HCT116 (cell line): ENCODE data around the gene DPH2. TPM values are rescaled to one million over a fixed set of nuclear protein-coding genes. Genes with fewer than 3 reads are reported as not detected.

Experiments used
- ATAC-seq: fragments of 200-7000 bp; cut with Tn5 transposase; 2 replicates; pipeline ENCODE4 v1.9.1; 2020; ENCODE audit warnings: mild to moderate bottlenecking, moderate library complexity
- BruUV-seq: library from RNA; stranded (reverse); fragments of 400-500 nt; replicated peaks from 2 replicates; lab custom pipeline; 2021; lab: Mats Ljungman, UMichigan
- CTCF ChIA-PET: fragments of 300-600 bp; sonication (Branson Sonifier 250); formaldehyde crosslinking; loops from one replicate; lab custom pipeline; 2021; ENCODE audit warnings: antibody characterized with exemption; lab: Charles Lee
- POLR2A ChIA-PET: fragments of 300-600, 350-600 bp; sonication (Branson Sonifier 250); formaldehyde crosslinking; loops from one replicate; lab custom pipeline; 2021; ENCODE audit warnings: antibody characterized with exemption; lab: Charles Lee
- RAD21 ChIA-PET, 2 experiments: fragments of 300-600 bp; sonication (Branson Sonifier 250); formaldehyde crosslinking; loops; one replicate each; lab custom pipeline; 2023; ENCODE audit warnings: low total read pairs in 2 of 2; ENCODE audit not compliant: uncharacterized antibody in 2 of 2, unreplicated experiment in 2 of 2, low non-redundant PET in 1 of 2; lab: Charles Lee
- DNase-seq: peaks from one replicate; pipeline ENCODE4 v3.0.0-alpha.2; 2010; ENCODE audit warnings: low read depth, low spot score
- H2AFZ ChIP-seq: fragments of 200-600 bp; shearing (Covaris generic), sonication (generic); 2 replicates; pipeline ENCODE4 v1.6.1; 2017; ENCODE audit warnings: low read depth, mixed run types, mixed read lengths, antibody characterized with exemption, low read length; ENCODE audit not compliant: poor library complexity, severe bottlenecking
- H3K27ac ChIP-seq: 2 replicates; pipeline ENCODE4 v1.5.1; 2012; ENCODE audit warnings: low read depth, low read length
- H3K27me3 ChIP-seq: fragments of 200-600 bp; sonication (generic); 2 replicates; pipeline ENCODE4 v1.6.1; 2016; ENCODE audit warnings: mixed run types, low read length, mixed read lengths; ENCODE audit not compliant: insufficient read depth
- H3K36me3 ChIP-seq, 2 experiments: fragments of 200-500 bp in 1 of 2; fragments of 200-600 bp in 1 of 2; sonication (Bioruptor generic) in 1 of 2; sonication (generic) in 1 of 2; 2 replicates each; pipeline versions ENCODE4 v1.5.1 to v1.6.1; 2014 to 2016; ENCODE audit warnings: low read length in 2 of 2, inconsistent platforms in 1 of 2, mixed read lengths in 1 of 2, mixed run types in 1 of 2; ENCODE audit not compliant: insufficient read depth in 2 of 2, control insufficient read depth in 1 of 2
- H3K4me1 ChIP-seq, 2 experiments: fragments of 200-600 bp in 1 of 2; sonication (generic) in 1 of 2; 2 replicates each; pipeline versions ENCODE4 v1.5.1 to v1.6.1; 2012 to 2017; ENCODE audit warnings: low read length in 2 of 2, inconsistent platforms in 1 of 2, mild to moderate bottlenecking in 1 of 2, mixed read lengths in 1 of 2, mixed run types in 1 of 2, moderate library complexity in 1 of 2; ENCODE audit not compliant: insufficient read depth in 2 of 2, control insufficient read depth in 1 of 2
- H3K4me2 ChIP-seq: fragments of 200-600 bp; sonication (generic); 2 replicates; pipeline ENCODE4 v1.6.1; 2017; ENCODE audit warnings: mixed run types, low read length, mixed read lengths
- H3K4me3 ChIP-seq, 2 experiments: fragments of 200-600 bp in 1 of 2; sonication (generic) in 1 of 2; replicated peaks in 1 of 2; 2 replicates each; pipeline ENCODE4 v1.5.1; 2011 to 2016; ENCODE audit warnings: low read length in 2 of 2, control low read depth in 1 of 2, low read depth in 1 of 2, mild to moderate bottlenecking in 1 of 2, mixed read lengths in 1 of 2, mixed run types in 1 of 2
- H3K79me2 ChIP-seq: fragments of 200-600 bp; sonication (generic); 2 replicates; pipeline ENCODE4 v1.6.1; 2017; ENCODE audit warnings: mild to moderate bottlenecking, mixed run types, low read length, moderate library complexity, mixed read lengths; ENCODE audit not compliant: insufficient read depth
- H3K9ac ChIP-seq: fragments of 200-600 bp; sonication (generic); 2 replicates; pipeline ENCODE4 v1.6.1; 2016; ENCODE audit warnings: low read length, mixed read lengths
- H3K9me2 ChIP-seq: fragments of 200-600 bp; sonication (generic), shearing (Covaris generic); 2 replicates; pipeline ENCODE4 v1.6.1; 2017; ENCODE audit warnings: mixed run types, mild to moderate bottlenecking, moderate library complexity; ENCODE audit not compliant: insufficient read depth
- H3K9me3 ChIP-seq, 2 experiments: fragments of 200-500 bp in 1 of 2; fragments of 200-600 bp in 1 of 2; sonication (Bioruptor generic) in 1 of 2; sonication (generic) in 1 of 2; 2 replicates each; pipeline ENCODE4 v1.6.1; 2014 to 2017; ENCODE audit warnings: low read length in 2 of 2, mixed read lengths in 2 of 2, inconsistent platforms in 1 of 2, low read depth in 1 of 2, mild to moderate bottlenecking in 1 of 2, mixed run types in 1 of 2, moderate library complexity in 1 of 2; ENCODE audit not compliant: control insufficient read depth in 1 of 2, insufficient read depth in 1 of 2
- H4K20me1 ChIP-seq: fragments of 200-600 bp; sonication (generic), shearing (Covaris generic); 2 replicates; pipeline ENCODE4 v1.6.1; 2017; ENCODE audit warnings: mixed run types, mild to moderate bottlenecking, moderate library complexity; ENCODE audit not compliant: insufficient read depth
- CBX3 ChIP-seq: IDR thresholded peaks from 2 replicates; pipeline ENCODE4 v1.6.1; 2012; ENCODE audit warnings: low read depth
- CEBPB ChIP-seq: IDR thresholded peaks from 2 replicates; pipeline ENCODE4 v1.6.1; 2012; ENCODE audit warnings: low read depth
- ELF1 ChIP-seq: IDR thresholded peaks from 2 replicates; pipeline ENCODE4 v1.6.1; 2012; ENCODE audit warnings: low read depth, borderline replicate concordance
- EZH2 ChIP-seq: fragments of 200-600 bp; sonication (generic); IDR thresholded peaks from 2 replicates; pipeline ENCODE4 v1.6.1; 2017; ENCODE audit warnings: antibody characterized with exemption, mixed run types
- EZH2phosphoT487 ChIP-seq: fragments of 200-600 bp; IDR thresholded peaks from 2 replicates; pipeline ENCODE4 v1.6.1; 2018; ENCODE audit warnings: antibody characterized with exemption, borderline replicate concordance
- JUND ChIP-seq: IDR thresholded peaks from 2 replicates; pipeline ENCODE4 v1.6.1; 2012
- POLR2AphosphoS5 ChIP-seq: IDR thresholded peaks from 2 replicates; pipeline ENCODE4 v1.6.1; 2011; ENCODE audit warnings: mild to moderate bottlenecking, low read depth, low read length, moderate library complexity
- RAD21 ChIP-seq: IDR thresholded peaks from 2 replicates; pipeline ENCODE4 v1.6.1; 2012; ENCODE audit warnings: low read depth, mild to moderate bottlenecking
- REST ChIP-seq: IDR thresholded peaks from 2 replicates; pipeline ENCODE4 v1.6.1; 2012; ENCODE audit warnings: low read depth
- SIN3A ChIP-seq: IDR thresholded peaks from 2 replicates; pipeline ENCODE4 v1.6.1; 2012; ENCODE audit warnings: low read depth
- SP1 ChIP-seq: IDR thresholded peaks from 2 replicates; pipeline ENCODE4 v1.6.1; 2012; ENCODE audit warnings: low read depth
- TCF7L2 ChIP-seq: IDR thresholded peaks from 2 replicates; pipeline ENCODE4 v1.7.0; 2011; ENCODE audit warnings: borderline replicate concordance, inconsistent platforms; ENCODE audit not compliant: insufficient read depth, insufficient read length; ENCODE audit errors: extremely low read depth
- YY1 ChIP-seq: IDR thresholded peaks from 2 replicates; pipeline ENCODE4 v1.6.1; 2011; ENCODE audit warnings: low read length, low read depth, moderate library complexity, mild to moderate bottlenecking; ENCODE audit not compliant: insufficient replicate concordance; ENCODE audit errors: extremely low read depth
- ZFX ChIP-seq: fragments of 450-650 bp; IDR thresholded peaks from 2 replicates; pipeline ENCODE4 v1.6.1; 2017
- ZNF274 ChIP-seq: fragments of 200-500 bp; sonication (Bioruptor generic); IDR thresholded peaks from 2 replicates; pipeline ENCODE4 v1.6.1; 2014; ENCODE audit warnings: mild to moderate bottlenecking, low read depth, low read length, inconsistent platforms
- intact Hi-C: fragments of 100-400 bp; cut with micrococcal nuclease; formaldehyde crosslinking; loops from 2 replicates; pipeline ENCODE4 v1.10.0; 2022
- total RNA-seq: library from RNA; stranded (reverse); gene quantifications from one replicate; pipeline ENCODE4 v1.2.1, GENCODE V29; 2021; ENCODE audit not compliant: unreplicated experiment

The DPH2 gene
- total RNA-seq, 1 experiment from 2014 or later: 53.2 TPM

DNA sequence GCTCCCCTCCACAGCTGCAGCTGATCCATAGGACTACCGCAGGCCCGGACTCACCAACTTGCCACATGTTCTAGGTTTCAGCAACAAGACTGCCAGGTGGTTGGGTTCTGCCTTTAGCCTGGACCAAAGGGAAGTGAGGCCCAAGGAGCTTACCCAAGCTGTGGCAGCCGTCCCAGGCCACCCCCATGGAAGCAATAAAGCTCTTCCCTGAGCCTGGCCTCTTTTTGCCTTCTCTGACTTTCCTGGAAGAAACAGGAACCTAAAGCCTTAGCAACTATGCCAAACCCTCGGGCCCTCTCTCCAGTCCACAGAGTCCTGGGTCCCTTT, 38.9 kb upstream of the DPH2 start:
- DNase-seq: no peak
- BruUV-seq: no TSS peak
- Histone ChIP-seq H3K9me3 (no peaks in the 10 kb centered on the region), H3K4me2 (peak overlapping the region; percentile 75), H3K27me3 (no peaks in the 10 kb centered on the region), H3K79me2 (peaks cover 9% of the 10 kb centered on the region; the same call in 1 of the 2 replicates), H4K20me1 (no peaks in the 10 kb centered on the region), H2AFZ (no peak overlapping the region), H3K9ac (peak overlapping the region; percentile 42), H3K9me2 (no peaks in the 10 kb centered on the region), H3K27ac (no peak overlapping the region), H3K36me3 (no peaks in the 10 kb centered on the region), H3K4me3 (no peak overlapping the region), H3K4me1 (peaks cover 37 to 94% of the 10 kb centered on the region in 2 experiments)
- RAD21 ChIA-PET: interaction anchor here (1.0 to 3.5 kb wide), 2 partner anchors 167 to 168 kb away, joined by 4 to 21 read pairs; no protein-coding TSS in a partner anchor
- no peak for ATAC-seq
- CTCF ChIA-PET: interaction anchor here (0.8 to 12.2 kb wide), 16 partner anchors 8 to 704 kb away, joined by 3 to 479 read pairs (median 4); partner anchors contain the start of genes IPO13, KDM4A and PTPRF
- intact Hi-C loops: loop anchor here (1.0 to 5.0 kb wide), 4 partner anchors 94 to 404 kb away; no protein-coding TSS in a partner anchor
- POLR2A ChIA-PET: interaction anchor here (0.8 to 3.5 kb wide), 5 partner anchors 15 to 572 kb away, joined by 3 to 22 read pairs (median 5); partner anchors contain the start of gene CDC20
- no peak for TF ChIP-seq ELF1
- no peak for TF ChIP-seq ZNF274
- no peak for TF ChIP-seq SP1
- TF ChIP-seq RAD21: no peak
- TF ChIP-seq EZH2phosphoT487: no peak
- no peak for TF ChIP-seq CEBPB
- no peak for TF ChIP-seq ZFX
- TF ChIP-seq REST: no peak
- TF ChIP-seq POLR2AphosphoS5: no peak; the same call in 1 of the 2 replicates
- TF ChIP-seq TCF7L2: no peak
- no peak for TF ChIP-seq SIN3A
- TF ChIP-seq CBX3: no peak
- no peak for TF ChIP-seq YY1
- TF ChIP-seq EZH2: no peak
- TF ChIP-seq JUND: no peak
